Breast epithelium (tissue), 3 donors: Measurements from ENCODE around the gene IL20.

ENCODE experiments used
- POLR2A ChIP-seq: fragments of 450-650 bp; IDR thresholded peaks from one replicate; pipeline ENCODE4 v1.6.1; 2016; ENCODE audit warnings: antibody characterized with exemption, mild to moderate bottlenecking, moderate library complexity
- POLR2AphosphoS5 ChIP-seq, 3 donors: sonication (generic); formaldehyde crosslinking; IDR thresholded peaks; one replicate each; pipeline ENCODE4 v1.6.1; 2017; ENCODE audit warnings: antibody characterized with exemption in 3 of 3
- TF ChIP-seq, protein P1 (sequence below), 3 donors: fragments of 450-650 bp; IDR thresholded peaks; one replicate each; pipeline ENCODE4 v1.5.1; 2016 to 2017; ENCODE audit warnings: antibody characterized with exemption in 3 of 3, mild to moderate bottlenecking in 3 of 3, moderate library complexity in 3 of 3

DNA sequence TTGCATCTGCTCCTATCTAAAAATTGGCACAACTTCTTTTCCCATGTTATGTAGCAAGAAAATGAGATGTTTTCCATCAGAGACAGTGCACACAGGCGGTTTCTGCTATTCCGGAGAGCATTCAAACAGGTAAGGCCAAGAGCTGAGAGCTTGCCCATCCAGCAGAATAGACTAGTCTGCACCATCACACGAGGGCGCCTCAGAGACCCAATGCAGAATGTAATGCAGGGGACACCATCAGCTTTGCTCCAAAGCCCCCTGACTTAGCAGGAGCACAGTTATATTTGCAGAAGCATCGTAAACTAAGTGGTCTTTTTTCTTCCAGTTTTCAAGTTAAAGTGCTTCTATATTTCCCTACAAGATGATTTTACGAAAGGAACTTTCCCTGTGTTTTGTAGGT lies 36.5 kb downstream of the IL20 start:
- TF ChIP-seq, protein P1, sequence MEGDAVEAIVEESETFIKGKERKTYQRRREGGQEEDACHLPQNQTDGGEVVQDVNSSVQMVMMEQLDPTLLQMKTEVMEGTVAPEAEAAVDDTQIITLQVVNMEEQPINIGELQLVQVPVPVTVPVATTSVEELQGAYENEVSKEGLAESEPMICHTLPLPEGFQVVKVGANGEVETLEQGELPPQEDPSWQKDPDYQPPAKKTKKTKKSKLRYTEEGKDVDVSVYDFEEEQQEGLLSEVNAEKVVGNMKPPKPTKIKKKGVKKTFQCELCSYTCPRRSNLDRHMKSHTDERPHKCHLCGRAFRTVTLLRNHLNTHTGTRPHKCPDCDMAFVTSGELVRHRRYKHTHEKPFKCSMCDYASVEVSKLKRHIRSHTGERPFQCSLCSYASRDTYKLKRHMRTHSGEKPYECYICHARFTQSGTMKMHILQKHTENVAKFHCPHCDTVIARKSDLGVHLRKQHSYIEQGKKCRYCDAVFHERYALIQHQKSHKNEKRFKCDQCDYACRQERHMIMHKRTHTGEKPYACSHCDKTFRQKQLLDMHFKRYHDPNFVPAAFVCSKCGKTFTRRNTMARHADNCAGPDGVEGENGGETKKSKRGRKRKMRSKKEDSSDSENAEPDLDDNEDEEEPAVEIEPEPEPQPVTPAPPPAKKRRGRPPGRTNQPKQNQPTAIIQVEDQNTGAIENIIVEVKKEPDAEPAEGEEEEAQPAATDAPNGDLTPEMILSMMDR (IDR thresholded peaks at IDR 0.05) = no peak
- no peak for TF ChIP-seq POLR2A
- no peak for TF ChIP-seq POLR2AphosphoS5 (IDR thresholded peaks at IDR 0.05)
